Activated CD8-positive, alpha-beta memory T cell treated with anti-CD3 and anti-CD28 coated beads, Interleukin-2, amount 10 ng/mL, durations not matched to agents 7 days and 5 days (primary cell): ENCODE data around the gene WHRN. TPM values are rescaled to one million over a fixed set of nuclear protein-coding genes. Genes with fewer than 3 reads are reported as not detected.

Source experiments
- ATAC-seq: fragments of 150-1000 bp; cut with Tn5 transposase; one replicate; pipeline ENCODE4 v1.10.0; 2021; ENCODE audit warnings: moderate library complexity
- CTCF ChIA-PET: fragments of 350-600 bp; sonication (Branson Sonifier 250); formaldehyde crosslinking; loops from one replicate; lab custom pipeline; 2021; ENCODE audit warnings: antibody characterized with exemption; lab: Charles Lee
- DNase-seq: peaks from one replicate; pipeline ENCODE4 v3.0.0-alpha.2; 2020
- H3K27ac Mint-ChIP-seq: one replicate; pipeline ENCODE4 v1.8.0; 2021; ENCODE audit warnings: mild to moderate bottlenecking, mixed read lengths
- H3K27me3 Mint-ChIP-seq: one replicate; pipeline ENCODE4 v1.8.0; 2021; ENCODE audit warnings: mixed read lengths
- H3K36me3 Mint-ChIP-seq: one replicate; pipeline ENCODE4 v1.8.0; 2021; ENCODE audit warnings: mild to moderate bottlenecking, mixed read lengths
- H3K4me1 Mint-ChIP-seq: one replicate; pipeline ENCODE4 v1.8.0; 2021; ENCODE audit warnings: mixed read lengths
- H3K4me3 Mint-ChIP-seq: one replicate; pipeline ENCODE4 v1.8.0; 2021; ENCODE audit warnings: mild to moderate bottlenecking, moderate library complexity, mixed read lengths
- H3K9me3 Mint-ChIP-seq: one replicate; pipeline ENCODE4 v1.8.0; 2022; ENCODE audit warnings: low read depth, mixed read lengths
- total RNA-seq, 2 experiments: library from RNA; stranded (reverse); gene quantifications; one replicate each; pipeline ENCODE4 v1.2.3, GENCODE V29; 2021

Gene WHRN
- total RNA-seq, 2 experiments from 2014 or later: 6.5 to 12.4 TPM

DNA sequence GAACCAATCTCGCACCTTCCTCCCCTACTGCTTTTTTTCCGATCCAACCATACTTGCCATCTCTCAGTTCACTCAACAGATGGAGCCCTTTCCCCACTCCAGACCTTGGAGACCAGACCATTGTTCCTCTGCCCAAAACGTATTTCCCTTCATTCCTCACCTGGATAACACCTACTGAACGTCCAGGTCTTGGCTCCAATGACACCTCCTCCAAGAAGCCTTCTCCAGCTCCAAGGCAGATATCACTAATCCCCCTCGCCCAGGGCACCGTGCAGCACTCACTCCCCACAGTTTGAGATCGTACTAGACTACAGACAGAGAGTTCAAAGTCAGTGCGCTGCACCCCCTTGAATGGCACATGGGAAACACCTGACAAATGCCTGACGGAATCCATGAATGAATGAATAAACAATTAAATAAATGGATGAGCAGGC, 70.4 kb downstream of the WHRN start:
- no peaks in the 10 kb centered on the region for H3K36me3 Mint-ChIP-seq
- H3K4me1 Mint-ChIP-seq: peaks cover 5% of the 10 kb centered on the region
- H3K4me3 Mint-ChIP-seq: no peak overlapping the region
- H3K9me3 Mint-ChIP-seq: no peaks in the 10 kb centered on the region
- no peak overlapping the region for H3K27ac Mint-ChIP-seq
- CTCF ChIA-PET: interaction anchor here (1.0 to 7.6 kb wide), 6 partner anchors 12 to 219 kb away, joined by 3 to 60 read pairs (median 4); no protein-coding TSS in a partner anchor
- ATAC-seq: peak; percentile 41
- no peak for DNase-seq
- no peaks in the 10 kb centered on the region for H3K27me3 Mint-ChIP-seq

DNA sequence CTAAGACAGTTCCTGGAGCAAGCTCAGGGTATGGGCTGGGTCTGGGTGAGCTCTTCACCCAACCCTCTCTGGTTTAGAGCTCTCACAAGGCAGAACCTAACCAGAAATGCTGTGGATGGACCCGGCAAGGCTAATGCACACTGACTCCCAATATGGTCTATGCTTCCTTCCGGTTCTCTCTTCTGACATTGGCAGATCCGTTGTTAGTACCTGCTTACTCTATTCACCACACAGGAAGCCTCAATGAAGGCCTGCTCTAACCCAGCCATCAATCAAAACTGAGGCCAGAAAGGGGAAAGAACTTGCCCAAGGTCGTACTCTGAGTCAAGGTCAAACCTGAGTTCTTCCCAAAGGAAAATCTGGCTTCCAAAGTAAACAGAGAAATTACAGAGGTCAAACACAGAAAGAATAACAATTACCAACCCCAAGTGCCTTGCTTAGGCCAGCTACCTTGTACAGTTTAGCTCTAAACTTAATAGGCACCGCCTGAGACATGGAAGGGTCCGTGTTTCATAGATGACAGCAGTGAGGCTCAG, 71.5 kb downstream of the WHRN start:
- CTCF ChIA-PET: interaction anchor here (0.6 to 7.6 kb wide), 4 partner anchors 52 to 1713 kb away, joined by 4 to 60 read pairs (median 14); no protein-coding TSS in a partner anchor

DNA sequence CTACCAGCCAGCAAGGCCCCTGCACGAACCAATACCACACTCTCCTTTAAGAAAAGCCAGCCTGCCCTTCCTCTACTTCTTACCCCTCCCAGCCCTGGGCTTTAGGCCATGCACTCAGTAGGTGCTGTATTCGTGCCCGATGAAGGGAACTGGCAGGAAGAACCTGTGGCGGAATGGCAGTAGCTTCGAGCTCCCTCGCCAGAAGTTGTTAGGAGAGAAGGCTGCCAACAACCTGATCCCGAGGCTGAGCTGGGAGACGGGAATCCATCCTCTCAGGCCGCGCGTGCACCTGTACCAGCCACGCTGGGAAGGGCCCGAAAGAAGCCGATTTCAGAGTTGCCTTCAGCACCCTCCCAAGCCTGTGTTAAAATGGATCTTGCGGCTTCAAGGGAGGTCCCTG, 72.2 kb downstream of the WHRN start:
- DNase-seq: no peak

More for the DNA sequence above, 71.5 kb downstream of the WHRN start:
- H3K36me3 Mint-ChIP-seq: no peaks in the 10 kb centered on the region
- H3K27ac Mint-ChIP-seq: peak overlapping the region; percentile 69
- ATAC-seq: peak; percentile 89
- H3K9me3 Mint-ChIP-seq: no peaks in the 10 kb centered on the region
- no peak overlapping the region for H3K4me3 Mint-ChIP-seq
- peaks cover 5% of the 10 kb centered on the region for H3K4me1 Mint-ChIP-seq
- DNase-seq: peak; percentile 52
- H3K27me3 Mint-ChIP-seq: no peaks in the 10 kb centered on the region

DNA sequence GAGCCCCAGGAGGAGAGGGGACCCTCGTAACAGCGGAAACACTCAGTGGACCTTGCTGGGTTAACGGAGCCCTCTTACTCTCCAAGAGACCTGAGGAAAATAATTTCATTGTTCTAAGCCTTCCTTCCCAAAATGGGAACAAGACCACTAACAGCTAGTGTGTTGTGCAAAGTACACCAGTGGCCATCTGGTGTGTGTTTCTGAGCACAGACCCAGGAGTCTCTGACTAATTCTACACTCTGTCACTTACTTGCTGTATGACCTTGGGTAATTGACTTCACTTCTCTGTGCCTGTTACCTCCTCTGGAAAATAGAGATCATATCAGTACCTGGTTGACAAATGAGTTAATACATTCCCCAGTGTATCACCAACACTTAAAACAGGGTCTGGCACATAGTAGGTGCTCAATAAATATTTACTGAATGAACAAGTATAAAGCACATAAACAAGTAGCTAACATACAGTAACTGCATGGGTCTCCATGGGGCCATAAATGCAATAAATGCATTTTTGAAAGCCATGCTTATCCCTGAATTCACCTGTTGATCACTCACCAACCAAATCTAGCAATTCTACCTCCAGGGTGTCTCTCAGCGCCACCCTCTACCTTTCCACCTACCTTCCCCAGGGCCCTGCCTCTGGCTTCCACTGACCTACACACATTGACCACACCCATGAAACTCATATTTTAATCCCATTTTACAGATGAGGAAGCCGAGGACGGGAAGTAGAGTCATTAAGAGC, 72.8 kb downstream of the WHRN start:
- no peak overlapping the region for H3K4me3 Mint-ChIP-seq
- peaks cover 5% of the 10 kb centered on the region for H3K4me1 Mint-ChIP-seq
- CTCF ChIA-PET: interaction anchor here (0.8 to 7.6 kb wide), 4 partner anchors 27 to 222 kb away, joined by 3 to 60 read pairs (median 14); no protein-coding TSS in a partner anchor
- DNase-seq (no peak), ATAC-seq (no peak)
- no peak overlapping the region for H3K27ac Mint-ChIP-seq
- no peaks in the 10 kb centered on the region for H3K9me3 Mint-ChIP-seq
- H3K36me3 Mint-ChIP-seq: no peaks in the 10 kb centered on the region
- H3K27me3 Mint-ChIP-seq: no peaks in the 10 kb centered on the region

More for the DNA sequence above, 72.2 kb downstream of the WHRN start:
- no peaks in the 10 kb centered on the region for H3K27me3 Mint-ChIP-seq
- peaks cover 5% of the 10 kb centered on the region for H3K4me1 Mint-ChIP-seq
- no peak for ATAC-seq
- no peaks in the 10 kb centered on the region for H3K9me3 Mint-ChIP-seq
- CTCF ChIA-PET: interaction anchor here (1.4 to 7.6 kb wide), 3 partner anchors 53 to 221 kb away, joined by 6 to 60 read pairs (median 22); no protein-coding TSS in a partner anchor
- H3K27ac Mint-ChIP-seq: no peak overlapping the region
- no peaks in the 10 kb centered on the region for H3K36me3 Mint-ChIP-seq
- H3K4me3 Mint-ChIP-seq: no peak overlapping the region

DNA sequence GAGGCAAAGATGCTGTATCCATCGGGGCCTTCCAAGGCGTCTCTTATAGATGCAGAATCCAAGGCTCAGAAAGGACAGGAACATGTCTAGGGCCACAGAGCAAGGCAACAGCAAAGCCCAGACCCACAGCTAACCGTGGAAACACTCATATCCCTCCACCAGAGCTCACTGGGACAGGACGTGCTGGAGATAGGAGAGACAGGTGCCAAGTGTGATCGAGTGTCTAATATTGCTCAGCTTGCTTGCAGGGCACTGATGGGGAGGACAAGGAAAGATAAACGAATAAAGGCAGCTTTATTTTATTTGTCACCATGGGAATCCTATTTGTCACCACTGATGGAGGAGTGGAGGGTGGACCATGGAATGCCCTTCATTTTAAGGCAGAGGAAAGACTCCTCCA, 73.5 kb downstream of the WHRN start:
- Mint-ChIP-seq H3K4me3 (no peak overlapping the region), H3K27ac (no peak overlapping the region), H3K9me3 (no peaks in the 10 kb centered on the region), H3K4me1 (peaks cover 5% of the 10 kb centered on the region), H3K27me3 (no peaks in the 10 kb centered on the region), H3K36me3 (no peaks in the 10 kb centered on the region)
- DNase-seq (no peak), ATAC-seq (no peak)
- CTCF ChIA-PET: interaction anchor here (0.8 to 7.6 kb wide), 3 partner anchors 26 to 223 kb away, joined by 3 to 60 read pairs (median 3); no protein-coding TSS in a partner anchor

DNA sequence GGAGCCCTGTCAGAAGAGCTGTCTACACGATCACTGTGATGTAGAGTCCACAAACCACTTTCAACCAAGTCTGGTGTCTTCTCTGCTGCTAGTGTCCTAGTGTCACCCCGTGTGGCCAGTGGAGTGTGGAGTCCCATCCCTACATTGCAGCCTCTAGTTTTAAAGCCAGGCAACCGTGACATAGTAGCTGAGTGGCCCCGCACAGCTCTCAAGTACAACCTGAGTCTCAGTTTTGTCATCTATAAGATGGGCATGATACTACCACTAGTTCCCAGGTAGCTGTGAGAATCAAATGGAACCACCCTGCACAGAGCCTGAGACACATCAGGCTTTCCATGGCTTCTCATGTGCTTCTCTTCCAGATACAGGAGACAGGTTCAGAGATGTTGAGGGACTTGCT, 74.3 kb downstream of the WHRN start:
- Mint-ChIP-seq H3K4me1 (peaks cover 5% of the 10 kb centered on the region), H3K9me3 (no peaks in the 10 kb centered on the region), H3K4me3 (no peak overlapping the region), H3K27me3 (no peaks in the 10 kb centered on the region), H3K36me3 (no peaks in the 10 kb centered on the region), H3K27ac (no peak overlapping the region)
- no peak for ATAC-seq
- DNase-seq: no peak
- CTCF ChIA-PET: interaction anchor here (1.0 to 7.6 kb wide), 2 partner anchors 76 to 223 kb away, joined by 3 to 60 read pairs; no protein-coding TSS in a partner anchor

DNA sequence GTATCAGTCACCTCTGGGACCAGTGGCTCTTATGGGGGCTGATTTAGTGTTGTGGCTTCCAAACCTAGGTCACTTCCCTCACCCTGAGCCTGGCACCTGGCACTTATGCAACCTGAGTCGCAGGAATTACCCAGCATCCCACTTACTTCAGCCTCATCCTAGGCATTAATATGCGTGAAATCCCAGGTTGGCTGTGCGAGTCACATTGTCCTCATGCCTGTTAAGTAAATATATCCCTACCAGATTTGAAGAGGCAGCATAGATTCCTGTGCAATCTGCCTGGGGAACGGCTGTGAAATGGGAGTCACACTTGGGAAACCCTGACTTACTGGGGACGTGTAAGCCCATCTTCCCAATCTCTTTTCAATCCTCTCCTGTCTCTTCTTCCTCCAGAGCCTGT, 74.8 kb downstream of the WHRN start:
- Mint-ChIP-seq H3K4me1 (peaks cover 5% of the 10 kb centered on the region), H3K4me3 (no peak overlapping the region), H3K9me3 (no peaks in the 10 kb centered on the region), H3K27me3 (no peaks in the 10 kb centered on the region), H3K36me3 (no peaks in the 10 kb centered on the region), H3K27ac (no peak overlapping the region)
- no peak for ATAC-seq
- no peak for DNase-seq
- CTCF ChIA-PET: interaction anchor here (7.6 kb wide), 1 partner anchor 224 kb away, joined by 60 read pairs; no protein-coding TSS in a partner anchor

DNA sequence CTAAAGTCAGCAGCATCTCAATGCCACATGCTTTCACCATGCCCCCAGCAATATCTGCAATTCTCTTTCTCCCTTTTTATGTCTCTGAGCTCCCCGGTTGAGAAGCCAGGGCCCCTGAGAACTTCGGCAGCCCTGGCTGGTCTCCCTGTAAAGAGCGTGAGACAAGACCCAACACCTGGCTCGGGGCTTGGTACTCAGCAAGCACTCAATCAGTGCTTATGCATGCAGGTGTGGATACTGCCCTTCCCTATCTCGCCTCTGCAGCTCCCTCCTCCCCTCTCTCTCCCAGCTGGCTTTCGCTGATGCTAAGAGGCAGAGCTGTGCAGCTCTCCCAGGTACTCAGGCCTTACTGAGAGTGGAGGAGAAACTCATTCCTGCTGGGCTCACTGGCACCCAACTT, 75.8 kb downstream of the WHRN start:
- H3K9me3 Mint-ChIP-seq: no peaks in the 10 kb centered on the region
- H3K4me3 Mint-ChIP-seq: no peak overlapping the region
- no peak overlapping the region for H3K27ac Mint-ChIP-seq
- no peak for ATAC-seq
- CTCF ChIA-PET: interaction anchor here (1.1 to 1.6 kb wide), 4 partner anchors 24 to 224 kb away, joined by 3 to 4 read pairs (median 3); partner anchors contain the start of gene ATP6V1G1
- H3K36me3 Mint-ChIP-seq: no peaks in the 10 kb centered on the region
- H3K4me1 Mint-ChIP-seq: peaks cover 5% of the 10 kb centered on the region
- DNase-seq: no peak
- H3K27me3 Mint-ChIP-seq: no peaks in the 10 kb centered on the region

DNA sequence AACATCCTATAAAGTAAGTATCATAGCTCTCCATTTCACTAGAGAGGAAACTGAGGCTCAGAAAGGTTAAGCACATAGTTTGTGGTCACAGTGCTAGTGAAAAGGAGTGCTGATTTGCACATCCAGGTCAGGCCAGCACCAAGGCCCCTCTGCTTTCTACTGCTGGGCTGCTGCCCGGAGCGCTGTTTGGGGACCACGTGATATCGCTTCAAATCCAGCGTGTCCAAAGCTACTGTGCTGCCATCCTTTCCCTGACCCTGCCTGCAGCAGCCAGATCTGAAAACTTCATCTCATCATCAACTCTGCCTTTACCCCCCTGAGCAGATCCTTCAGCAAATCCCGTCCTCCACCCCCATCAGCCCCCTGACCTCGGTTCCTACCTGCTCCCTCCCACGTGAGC, 76.8 kb downstream of the WHRN start:
- ATAC-seq: no peak
- H3K27ac Mint-ChIP-seq: no peak overlapping the region
- CTCF ChIA-PET: interaction anchor here (0.8 to 1.6 kb wide), 3 partner anchors 59 to 223 kb away, joined by 3 to 4 read pairs (median 4); partner anchors contain the start of gene ATP6V1G1
- no peaks in the 10 kb centered on the region for H3K27me3 Mint-ChIP-seq
- H3K9me3 Mint-ChIP-seq: no peaks in the 10 kb centered on the region
- H3K4me3 Mint-ChIP-seq: no peak overlapping the region
- no peak for DNase-seq
- H3K36me3 Mint-ChIP-seq: no peaks in the 10 kb centered on the region
- no peaks in the 10 kb centered on the region for H3K4me1 Mint-ChIP-seq

DNA sequence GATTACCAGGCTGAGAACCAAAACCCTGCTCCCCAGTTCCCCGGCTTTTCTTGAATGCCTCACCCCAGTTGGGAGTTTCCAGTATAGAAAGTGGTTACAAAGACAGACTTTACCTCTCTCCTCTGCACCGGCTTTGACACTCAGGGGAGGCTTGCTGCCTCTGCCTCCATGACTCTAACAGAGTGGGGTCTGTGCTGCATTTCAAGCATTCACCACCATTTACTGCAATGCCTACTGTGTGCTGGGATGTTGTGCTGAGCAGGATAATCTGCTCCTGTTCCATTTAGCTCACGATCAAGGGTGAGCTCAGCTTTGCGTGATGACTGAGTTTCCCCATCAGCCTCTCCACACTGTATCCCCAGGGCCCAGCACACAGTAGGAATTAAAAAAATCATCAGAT, 77.6 kb downstream of the WHRN start:
- Mint-ChIP-seq H3K4me1 (no peaks in the 10 kb centered on the region), H3K27me3 (no peaks in the 10 kb centered on the region), H3K36me3 (no peaks in the 10 kb centered on the region), H3K27ac (no peak overlapping the region), H3K4me3 (no peak overlapping the region), H3K9me3 (no peaks in the 10 kb centered on the region)
- CTCF ChIA-PET: interaction anchor here (1.3 to 1.6 kb wide), 2 partner anchors 59 to 160 kb away, joined by 3 to 5 read pairs; partner anchors contain the start of gene ATP6V1G1
- DNase-seq (no peak), ATAC-seq (no peak)

DNA sequence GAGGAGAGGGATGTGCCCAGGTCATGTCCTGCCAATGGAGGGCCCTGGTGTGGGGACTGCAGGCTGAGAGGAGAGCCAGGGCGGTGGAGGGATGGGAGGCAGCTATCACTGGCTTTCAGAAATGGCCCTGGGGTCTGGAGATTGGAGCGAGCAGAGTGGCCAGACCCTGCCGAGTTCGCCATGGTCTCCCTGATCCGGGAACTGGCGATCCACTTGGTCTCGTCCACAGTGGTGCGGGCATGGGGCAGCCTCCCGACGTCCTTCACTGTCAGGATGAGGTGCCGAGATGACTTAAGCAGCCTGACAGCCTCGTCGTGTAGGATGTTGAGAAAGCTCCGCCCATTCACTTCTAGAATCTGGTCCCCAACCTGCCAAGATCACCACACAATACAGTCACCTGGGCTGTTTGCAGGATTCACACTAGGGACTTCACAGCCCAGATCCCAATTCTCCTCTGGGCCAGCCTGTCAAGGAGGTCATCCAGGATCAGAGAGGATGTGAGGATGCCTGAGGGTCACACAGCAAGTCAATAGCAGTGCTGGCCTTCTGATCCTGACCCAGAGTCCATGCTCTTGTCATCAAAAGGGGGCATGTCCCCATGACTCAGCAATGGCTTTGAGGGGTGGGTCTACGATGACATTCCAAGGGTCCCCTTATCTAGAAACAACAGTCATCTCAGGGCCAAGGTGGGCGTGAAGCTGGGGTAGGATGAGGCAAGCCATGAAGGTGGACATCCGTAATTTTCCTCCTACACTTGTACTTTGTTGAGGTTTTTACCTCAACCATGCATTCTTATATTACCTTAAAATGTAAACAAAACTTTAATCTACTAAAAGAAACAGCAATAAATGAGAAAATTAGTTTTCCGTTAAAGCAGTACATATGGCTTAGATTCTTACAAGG, 79.0 kb downstream of the WHRN start:
- CTCF ChIA-PET: interaction anchor here (1.3 kb wide), 1 partner anchor 61 kb away, joined by 5 read pairs; no protein-coding TSS in a partner anchor
- no peak for DNase-seq
- Mint-ChIP-seq H3K4me3 (no peak overlapping the region), H3K27ac (no peak overlapping the region), H3K4me1 (no peaks in the 10 kb centered on the region), H3K27me3 (no peaks in the 10 kb centered on the region), H3K9me3 (no peaks in the 10 kb centered on the region), H3K36me3 (no peaks in the 10 kb centered on the region)
- no peak for ATAC-seq

DNA sequence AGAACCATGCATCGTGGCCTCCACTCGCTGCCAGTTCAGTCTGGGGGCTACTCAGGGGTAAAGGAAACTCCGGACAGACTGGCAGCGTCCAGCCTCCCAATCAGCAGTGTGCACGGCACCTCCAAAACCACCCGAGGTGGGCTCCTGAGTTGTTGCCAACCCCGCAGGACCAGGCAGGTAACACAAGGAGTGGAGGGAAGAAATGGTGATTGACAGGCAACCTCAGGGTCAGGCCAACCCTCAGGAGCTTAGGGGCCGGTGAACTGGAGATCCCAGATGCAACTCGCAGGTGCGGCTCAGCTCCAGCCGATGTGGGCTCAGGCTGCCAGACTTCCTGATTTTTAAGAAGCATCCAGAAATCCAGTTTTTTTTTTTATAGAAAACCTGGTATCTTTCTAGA, 80.1 kb downstream of the WHRN start:
- H3K36me3 Mint-ChIP-seq: no peaks in the 10 kb centered on the region
- H3K9me3 Mint-ChIP-seq: no peaks in the 10 kb centered on the region
- no peak for ATAC-seq
- no peak overlapping the region for H3K4me3 Mint-ChIP-seq
- DNase-seq: no peak
- no peaks in the 10 kb centered on the region for H3K27me3 Mint-ChIP-seq
- H3K27ac Mint-ChIP-seq: no peak overlapping the region
- no peaks in the 10 kb centered on the region for H3K4me1 Mint-ChIP-seq
- CTCF ChIA-PET: interaction anchor here (1.0 kb wide), 1 partner anchor 29 kb away, joined by 3 read pairs; no protein-coding TSS in a partner anchor
